HepG2 (cell line): ENCODE results near the gene GCNT2.

Experiments
- GPN1 ChIP-seq: sonication (generic); formaldehyde crosslinking; IDR thresholded peaks from 2 replicates; pipeline ENCODE4 v1.5.1; 2020; ENCODE audit warnings: missing genetic modification reagents, borderline replicate concordance
- MEIS1 ChIP-seq: sonication (generic); formaldehyde crosslinking; IDR thresholded peaks from 2 replicates; pipeline ENCODE4 v1.9.0; 2021; ENCODE audit warnings: mild to moderate bottlenecking, missing genetic modification reagents, moderate library complexity, borderline replicate concordance
- MIXL1 ChIP-seq: IDR thresholded peaks from 2 replicates; pipeline ENCODE4 v1.6.1; 2016
- TAF15 ChIP-seq: fragments of 200-400 bp; formaldehyde crosslinking; IDR thresholded peaks from one replicate; pipeline ENCODE4 v1.6.1; 2018; ENCODE audit warnings: mild to moderate bottlenecking, low read depth, low read length; ENCODE audit not compliant: poor library complexity, severe bottlenecking

GRCh38 chr6:10578723-10579122, 57.6 kb downstream of the GCNT2 start:
- no peak for TF ChIP-seq MIXL1 (CRISPR knock-in tag)
- TF ChIP-seq MEIS1 (CRISPR knock-in tag) = no peak
- no peak for TF ChIP-seq GPN1 (CRISPR knock-in tag)
- no peak for TF ChIP-seq TAF15
